ENCODE measurements around the gene PRMT5. TPM values are rescaled to one million over a fixed set of nuclear protein-coding genes. Genes with fewer than 3 reads are reported as not detected.

The PRMT5 gene
- total and polyA plus RNA-seq, 3 experiments from 2014 or later = 41.3 to 200 (median 191) TPM

DNA sequence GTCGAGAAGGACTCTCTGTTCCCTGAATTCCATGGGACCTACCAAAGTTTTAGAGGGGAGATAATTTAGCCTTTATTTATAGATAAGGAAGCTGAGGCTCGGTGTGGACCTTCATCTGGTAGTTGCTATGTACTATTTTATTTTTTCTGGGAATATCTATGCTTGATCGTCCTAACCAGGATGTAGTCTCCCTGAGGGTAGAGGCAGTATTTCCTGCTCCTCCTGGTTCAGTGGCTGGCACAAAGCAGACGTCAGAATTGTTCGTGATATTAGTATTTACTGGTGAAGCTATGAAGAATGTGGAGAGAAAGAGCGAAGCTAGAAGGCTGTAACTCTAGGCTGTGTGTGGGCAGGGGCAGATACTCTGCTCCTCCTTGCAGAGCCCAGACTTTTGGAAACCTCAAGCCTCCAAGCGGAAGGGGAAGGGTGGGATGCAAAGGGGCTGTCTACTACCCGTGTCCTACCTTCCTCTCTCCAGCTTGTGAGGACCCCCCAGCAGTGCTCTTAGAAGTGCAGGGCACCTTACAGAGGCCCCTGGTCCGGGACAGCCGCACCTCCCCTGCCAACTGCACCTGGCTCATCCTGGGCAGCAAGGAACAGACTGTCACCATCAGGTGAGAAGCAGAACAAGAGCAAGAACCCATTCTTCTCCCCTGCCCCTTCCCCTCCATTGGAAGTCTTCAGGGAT, 56.2 kb downstream of the PRMT5 start:
- Mint-ChIP-seq H3K36me3 (peaks cover under 1 to 57% (median 14%) of the 10 kb centered on the region in 3 donors), H3K4me3 (peak overlapping the region; percentile 83 to 97 (median 93)), H3K4me1 (peaks cover 32 to 40% (median 33%) of the 10 kb centered on the region in 3 donors), H3K27me3 (no peaks in the 10 kb centered on the region), H3K27ac (peak overlapping the region; percentile 64 to 98 (median 88)), H3K9me3 (no peaks in the 10 kb centered on the region)
- H3K4me3 ChIP-seq (ENCODE audit: low read length) = peak overlapping the region; percentile 84
- H3K4me1 ChIP-seq (ENCODE audit: insufficient read depth, low read length) = peaks cover 24% of the 10 kb centered on the region
- H3K27ac ChIP-seq (ENCODE audit: low read depth, low read length) = peak overlapping the region; percentile 89
- ChIA-PET CTCF (interaction anchor here (0.8 to 6.9 kb wide), 19 partner anchors 11 to 308 kb away, joined by 3 to 110 read pairs (median 6); partner anchors contain the start of genes HAUS4 and REM2), POLR2A (interaction anchor here (0.6 to 2.7 kb wide), 7 partner anchors 9 to 107 kb away, joined by 3 to 17 read pairs (median 3); partner anchors contain the start of genes OXA1L, RBM23 and REM2)
- no peaks in the 10 kb centered on the region for H3K9me3 ChIP-seq (ENCODE audit: low read length)
- H3K36me3 ChIP-seq (ENCODE audit: insufficient read depth, low read length) = peaks cover 43% of the 10 kb centered on the region
- H3K27me3 ChIP-seq (ENCODE audit: insufficient read depth, low read length, poor library complexity, severe bottlenecking) = no peaks in the 10 kb centered on the region
- no peak for DNase-seq

DNA sequence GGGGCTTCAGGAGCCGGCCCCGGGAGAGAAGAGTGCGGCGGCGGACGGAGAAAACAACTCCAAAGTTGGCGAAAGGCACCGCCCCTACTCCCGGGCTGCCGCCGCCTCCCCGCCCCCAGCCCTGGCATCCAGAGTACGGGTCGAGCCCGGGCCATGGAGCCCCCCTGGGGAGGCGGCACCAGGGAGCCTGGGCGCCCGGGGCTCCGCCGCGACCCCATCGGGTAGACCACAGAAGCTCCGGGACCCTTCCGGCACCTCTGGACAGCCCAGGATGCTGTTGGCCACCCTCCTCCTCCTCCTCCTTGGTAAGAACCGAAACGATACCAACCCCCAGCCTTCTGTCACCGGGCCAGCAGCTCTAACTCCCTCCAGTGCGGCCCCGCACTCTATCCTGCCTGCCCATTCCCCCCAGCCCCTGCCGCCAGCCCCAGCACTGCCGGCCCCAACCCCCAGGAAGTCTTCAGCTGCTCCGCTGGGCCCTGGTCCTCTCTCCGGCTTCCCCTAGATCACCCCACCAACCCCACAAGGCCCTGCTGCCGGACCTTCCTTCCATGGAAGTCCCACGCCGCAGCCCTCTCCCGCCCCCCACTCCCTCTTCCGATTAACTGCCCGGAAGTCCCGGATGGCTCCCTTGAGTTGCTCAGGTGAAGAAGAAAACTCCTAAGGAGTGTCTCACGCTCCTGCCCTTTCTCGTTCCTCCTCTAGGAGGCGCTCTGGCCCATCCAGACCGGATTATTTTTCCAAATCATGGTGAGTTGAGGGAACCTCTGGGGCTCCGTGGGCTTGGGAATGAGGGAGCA, 56.9 kb downstream of the PRMT5 start:
- peak overlapping the region; percentile 89 for H3K27ac ChIP-seq (ENCODE audit: low read depth, low read length)
- Mint-ChIP-seq H3K4me1 (peaks cover 30 to 39% (median 33%) of the 10 kb centered on the region in 3 donors), H3K4me3 (peak overlapping the region; percentile 93 to 98 (median 94)), H3K27me3 (no peaks in the 10 kb centered on the region), H3K9me3 (no peaks in the 10 kb centered on the region), H3K36me3 (peaks cover 0 to 50% (median 11%) of the 10 kb centered on the region in 3 donors), H3K27ac (peak overlapping the region; percentile 64 to 99 (median 98))
- no peaks in the 10 kb centered on the region for H3K9me3 ChIP-seq (ENCODE audit: low read length)
- H3K4me1 ChIP-seq (ENCODE audit: insufficient read depth, low read length) = peaks cover 24% of the 10 kb centered on the region
- DNase-seq = peak; percentile 60 to 78 (median 67)
- ChIA-PET CTCF (interaction anchor here (0.8 to 6.9 kb wide), 22 partner anchors 11 to 314 kb away, joined by 3 to 110 read pairs (median 4); partner anchors contain the start of genes HAUS4 and REM2), POLR2A (interaction anchor here (0.6 to 2.7 kb wide), 8 partner anchors 10 to 315 kb away, joined by 3 to 17 read pairs (median 3); partner anchors contain the start of genes OXA1L, RBM23 and REM2)
- H3K27me3 ChIP-seq (ENCODE audit: insufficient read depth, low read length, poor library complexity, severe bottlenecking) = no peaks in the 10 kb centered on the region
- H3K36me3 ChIP-seq (ENCODE audit: insufficient read depth, low read length) = peaks cover 36% of the 10 kb centered on the region
- H3K4me3 ChIP-seq (ENCODE audit: low read length) = peak overlapping the region; percentile 84

DNA sequence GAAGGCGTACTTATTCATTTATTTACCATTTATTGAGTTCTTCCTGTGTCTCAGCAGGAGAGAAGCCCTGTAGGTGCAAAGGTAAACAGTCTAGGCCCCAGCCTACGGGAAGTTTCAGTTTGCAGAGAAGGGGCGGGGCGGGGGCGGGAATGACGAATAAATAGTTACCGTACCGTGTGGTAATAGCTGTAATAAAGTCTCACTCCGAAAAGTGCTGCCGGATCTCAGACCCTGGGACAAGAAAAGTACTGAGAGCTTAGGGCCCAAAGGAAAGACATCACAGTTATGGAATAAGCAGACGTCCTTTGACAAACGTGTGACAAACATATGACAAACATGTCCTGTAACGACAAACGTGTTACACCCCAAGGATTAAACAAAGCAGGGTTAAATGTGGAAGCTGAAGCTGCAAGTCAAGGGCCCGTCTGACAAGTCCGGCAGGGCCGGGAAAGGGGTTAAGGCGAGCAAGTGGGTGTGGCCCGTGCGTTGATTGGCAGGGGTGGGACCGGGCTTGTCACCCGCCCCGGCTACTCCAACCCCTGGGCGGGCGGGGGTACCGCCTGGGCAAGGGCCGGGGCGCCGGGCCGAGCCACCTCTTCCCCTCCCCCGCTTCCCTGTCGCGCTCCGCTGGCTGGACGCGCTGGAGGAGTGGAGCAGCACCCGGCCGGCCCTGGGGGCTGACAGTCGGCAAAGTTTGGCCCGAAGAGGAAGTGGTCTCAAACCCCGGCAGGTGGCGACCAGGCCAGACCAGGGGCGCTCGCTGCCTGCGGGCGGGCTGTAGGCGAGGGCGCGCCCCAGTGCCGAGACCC, 57.7 kb downstream of the PRMT5 start, which contains the start of gene LRP10:
Gene LRP10 (plus strand): TSS at position 517 of the 809 bp plus-strand sequence. CDS start 564 bp downstream, outside the sequence.
- DNase-seq = peak; percentile 70 to 84 (median 75)
- H3K4me3 ChIP-seq (ENCODE audit: low read length) = peak within 1 kb of the TSS; percentile 84
- Mint-ChIP-seq H3K4me1 (peaks cover 30 to 39% (median 33%) of the 10 kb centered on the region in 3 donors), H3K27ac (peak within 1 kb of the TSS; percentile 84 to 99 (median 98)), H3K36me3 (peaks cover 0 to 42% (median 11%) of the 10 kb centered on the region in 3 donors), H3K27me3 (no peaks in the 10 kb centered on the region), H3K9me3 (no peaks in the 10 kb centered on the region), H3K4me3 (peak within 1 kb of the TSS; percentile 93 to 98 (median 94))
- ChIA-PET CTCF (interaction anchor here (0.8 to 6.9 kb wide), 18 partner anchors 10 to 315 kb away, joined by 3 to 110 read pairs (median 6); partner anchors contain the start of genes ACIN1, C14orf119, HAUS4 and REM2), POLR2A (interaction anchor here (0.6 to 2.7 kb wide), 15 partner anchors 11 to 331 kb away, joined by 3 to 17 read pairs (median 3); partner anchors contain the start of genes ACIN1, C14orf119, OXA1L and RBM23)
- peak within 1 kb of the TSS; percentile 89 for H3K27ac ChIP-seq (ENCODE audit: low read depth, low read length)
- peaks cover 24% of the 10 kb centered on the region for H3K4me1 ChIP-seq (ENCODE audit: insufficient read depth, low read length)
- H3K27me3 ChIP-seq (ENCODE audit: insufficient read depth, low read length, poor library complexity, severe bottlenecking) = no peaks in the 10 kb centered on the region
- H3K36me3 ChIP-seq (ENCODE audit: insufficient read depth, low read length) = peaks cover 28% of the 10 kb centered on the region
- no peaks in the 10 kb centered on the region for H3K9me3 ChIP-seq (ENCODE audit: low read length)

DNA sequence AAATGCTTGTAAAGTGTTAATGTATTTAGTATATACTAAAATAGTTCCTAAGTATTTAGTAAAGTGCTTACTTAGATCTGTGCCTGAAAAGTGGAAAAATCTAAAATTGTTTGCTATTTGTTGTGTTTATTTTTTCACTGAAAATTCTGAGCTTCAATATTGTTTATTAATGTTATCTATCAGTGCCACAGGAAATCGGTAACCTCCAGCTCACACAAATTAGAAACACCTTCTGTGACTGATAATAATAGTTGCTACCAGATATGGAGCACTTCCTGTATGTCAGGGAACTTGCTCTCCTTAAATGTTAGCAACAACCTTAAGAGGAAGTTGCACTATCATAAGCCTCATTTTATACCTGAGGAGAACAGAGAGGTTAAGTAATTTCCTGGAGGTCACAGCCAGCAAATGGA, 58.4 kb downstream of the PRMT5 start:
- H3K27ac Mint-ChIP-seq = peak overlapping the region; percentile 84 to 99 (median 98)
- H3K4me1 Mint-ChIP-seq = peaks cover 27 to 35% (median 28%) of the 10 kb centered on the region in 3 donors
- H3K36me3 Mint-ChIP-seq = peaks cover 0 to 35% (median 6%) of the 10 kb centered on the region in 3 donors
- H3K27ac ChIP-seq (ENCODE audit: low read depth, low read length) = peak overlapping the region; percentile 89
- peak overlapping the region; percentile 84 for H3K4me3 ChIP-seq (ENCODE audit: low read length)
- ChIA-PET POLR2A (interaction anchor here (0.6 to 2.7 kb wide), 12 partner anchors 12 to 330 kb away, joined by 3 to 17 read pairs (median 3); partner anchors contain the start of genes ACIN1, C14orf119 and RBM23), CTCF (interaction anchor here (0.8 to 6.9 kb wide), 12 partner anchors 9 to 314 kb away, joined by 3 to 110 read pairs (median 12); partner anchors contain the start of genes ACIN1, C14orf119, HAUS4 and REM2)
- peaks cover 24% of the 10 kb centered on the region for H3K4me1 ChIP-seq (ENCODE audit: insufficient read depth, low read length)
- no peaks in the 10 kb centered on the region for H3K27me3 ChIP-seq (ENCODE audit: insufficient read depth, low read length, poor library complexity, severe bottlenecking)
- no peaks in the 10 kb centered on the region for H3K27me3 Mint-ChIP-seq
- H3K9me3 ChIP-seq (ENCODE audit: low read length) = no peaks in the 10 kb centered on the region
- no peaks in the 10 kb centered on the region for H3K9me3 Mint-ChIP-seq
- H3K4me3 Mint-ChIP-seq = peak overlapping the region; percentile 93 to 98 (median 94)
- H3K36me3 ChIP-seq (ENCODE audit: insufficient read depth, low read length) = peaks cover 22% of the 10 kb centered on the region
- no peak for DNase-seq

Other genes with a start within 250 kb of the PRMT5 start
- 100 to 1,000 TPM; 126 to 128 TPM for gene OXA1L, start 162.7 kb downstream of the PRMT5 start, total RNA-seq
- 57.3 TPM for gene OXA1L, start 162.7 kb downstream of the PRMT5 start, polyA plus RNA-seq
- under 1 TPM; 0.70 to 0.75 TPM for gene SLC7A7, start 113.9 kb downstream of the PRMT5 start, total RNA-seq
- gene SLC7A7, start 113.9 kb downstream of the PRMT5 start, polyA plus RNA-seq = not detected
- gene MRPL52, start 99.5 kb downstream of the PRMT5 start, total RNA-seq = 100 to 1,000 TPM; 181 to 185 TPM
- 139 TPM for gene MRPL52, start 99.5 kb downstream of the PRMT5 start, polyA plus RNA-seq
- 1 to 10 TPM; 1.4 to 1.7 TPM for gene MMP14, start 92.8 kb downstream of the PRMT5 start, total RNA-seq
- not detected for gene MMP14, start 92.8 kb downstream of the PRMT5 start, polyA plus RNA-seq
- 10 to 100 TPM; 33.4 to 38.1 TPM for gene LRP10, start 57.6 kb downstream of the PRMT5 start, total RNA-seq
- gene LRP10, start 57.6 kb downstream of the PRMT5 start, polyA plus RNA-seq = 105 TPM
- under 1 TPM; 0.33 TPM for gene REM2, start 46.2 kb downstream of the PRMT5 start, total RNA-seq
- gene REM2, start 46.2 kb downstream of the PRMT5 start, polyA plus RNA-seq = 1.0 TPM
- gene RBM23, start 10.2 kb downstream of the PRMT5 start, total RNA-seq = 10 to 100 TPM; 83.6 to 88.8 TPM
- 50.3 TPM for gene RBM23, start 10.2 kb downstream of the PRMT5 start, polyA plus RNA-seq
- 10 to 100 TPM; 43.3 to 48.3 TPM for gene HAUS4, start 27.7 kb upstream of the PRMT5 start, total RNA-seq
- gene HAUS4, start 27.7 kb upstream of the PRMT5 start, polyA plus RNA-seq = 24.6 TPM
- gene AJUBA, start 53.2 kb upstream of the PRMT5 start, total RNA-seq = 1 to 10 TPM in 1 of 2 experiments, under 1 TPM in 1; 0.90 to 1.2 TPM
- gene AJUBA, start 53.2 kb upstream of the PRMT5 start, polyA plus RNA-seq = 0.64 TPM
- 1 to 10 TPM; 7.5 to 8.3 TPM for gene C14orf93, start 80.8 kb upstream of the PRMT5 start, total RNA-seq
- 5.8 TPM for gene C14orf93, start 80.8 kb upstream of the PRMT5 start, polyA plus RNA-seq
- 100 to 1,000 TPM; 186 to 198 TPM for gene PSMB5, start 105.5 kb upstream of the PRMT5 start, total RNA-seq
- gene PSMB5, start 105.5 kb upstream of the PRMT5 start, polyA plus RNA-seq = 37.1 TPM
- not detected for gene PSMB11, start 112.8 kb upstream of the PRMT5 start, total RNA-seq
- gene PSMB11, start 112.8 kb upstream of the PRMT5 start, polyA plus RNA-seq = not detected
- under 1 TPM; 0.82 to 0.88 TPM for gene CDH24, start 128.1 kb upstream of the PRMT5 start, total RNA-seq
- gene CDH24, start 128.1 kb upstream of the PRMT5 start, polyA plus RNA-seq = 0.36 TPM
- gene ACIN1, start 165.8 kb upstream of the PRMT5 start, total RNA-seq = 100 to 1,000 TPM; 195 to 198 TPM
- gene ACIN1, start 165.8 kb upstream of the PRMT5 start, polyA plus RNA-seq = 15.1 TPM
- 10 to 100 TPM; 52.5 to 55.6 TPM for gene C14orf119, start 166.1 kb upstream of the PRMT5 start, total RNA-seq
- 112 TPM for gene C14orf119, start 166.1 kb upstream of the PRMT5 start, polyA plus RNA-seq
- not detected for gene CIROP, start 175.6 kb upstream of the PRMT5 start, total RNA-seq
- gene CIROP, start 175.6 kb upstream of the PRMT5 start, polyA plus RNA-seq = not detected
- gene CEBPE, start 189.9 kb upstream of the PRMT5 start, total RNA-seq = under 1 TPM; 0.16 to 0.22 TPM
- not detected for gene CEBPE, start 189.9 kb upstream of the PRMT5 start, polyA plus RNA-seq

All from CD8-positive, alpha-beta memory T cell (primary cell).